Measurements from ENCODE around the gene STARD8. TPM values are rescaled to one million over a fixed set of nuclear protein-coding genes. Genes with fewer than 3 reads are reported as not detected.

STARD8 gene
- total RNA-seq, 1 experiment from 2014 or later = not detected

GRCh38 chrX:68646421-68646820 lies 1.0 kb upstream of the STARD8 start:
- intact Hi-C loops (cut with micrococcal nuclease; ENCODE audit: unreplicated experiment) = loop anchor here (10.0 kb wide), 1 partner anchor 58 kb away; no protein-coding TSS in a partner anchor
- ChIA-PET CTCF (interaction anchor here (1.0 kb wide), 1 partner anchor 87 kb away, joined by 3 read pairs; no protein-coding TSS in a partner anchor), POLR2A (no interaction called here)
- no peak for TF ChIP-seq CTCF (IDR thresholded peaks at IDR 0.05; ENCODE audit: insufficient read depth in 1 of 2, low read depth in 1 of 2, low read length in 1 of 2, severe bottlenecking in 1 of 2, unreplicated experiment in 1 of 2)
- H3K4me1 ChIP-seq = no peaks in the 10 kb centered on the region
- H3K27me3 Mint-ChIP-seq (ENCODE audit: insufficient read depth, unreplicated experiment) = peaks cover 5% of the 10 kb centered on the region
- no peak overlapping the region for H3K4me3 Mint-ChIP-seq (ENCODE audit: unreplicated experiment)
- no peaks in the 10 kb centered on the region for H3K36me3 Mint-ChIP-seq (ENCODE audit: insufficient read depth, unreplicated experiment)
- H3K27ac Mint-ChIP-seq (ENCODE audit: unreplicated experiment) = no peak overlapping the region
- H3K4me1 Mint-ChIP-seq (ENCODE audit: low read depth, unreplicated experiment) = no peaks in the 10 kb centered on the region
- DNase-seq = no peak
- no TSS peak for BruUV-seq (replicated peaks)
- H3K9me3 Mint-ChIP-seq (ENCODE audit: unreplicated experiment) = no peaks in the 10 kb centered on the region
- no peak overlapping the region for H3K4me3 ChIP-seq (ENCODE audit: low read depth, low read length)
- H3K27me3 ChIP-seq (replicated peaks; ENCODE audit: control insufficient read depth, insufficient read depth, low read length) = no peaks in the 10 kb centered on the region
- no peaks in the 10 kb centered on the region for H3K9me3 ChIP-seq
- no peaks in the 10 kb centered on the region for H3K36me3 ChIP-seq (ENCODE audit: control insufficient read depth, insufficient read depth, low read length)

- H3K4me3 ChIP-seq (ENCODE audit: low read depth, low read length) = no peak overlapping the region
Observed at GRCh38 chrX:68648960-68649359, 1.5 kb downstream of the STARD8 start.

GRCh38 chrX:68650491-68650890 lies 3.0 kb downstream of the STARD8 start:
- H3K4me1 ChIP-seq = no peaks in the 10 kb centered on the region
- TF ChIP-seq CTCF (IDR thresholded peaks at IDR 0.05; ENCODE audit: insufficient read depth in 1 of 2, low read depth in 1 of 2, low read length in 1 of 2, severe bottlenecking in 1 of 2, unreplicated experiment in 1 of 2) = no peak
- no peaks in the 10 kb centered on the region for H3K36me3 ChIP-seq (ENCODE audit: control insufficient read depth, insufficient read depth, low read length)
- BruUV-seq (replicated peaks) = no TSS peak
- intact Hi-C loops (cut with micrococcal nuclease; ENCODE audit: unreplicated experiment) = no loop called here
- no peaks in the 10 kb centered on the region for H3K9me3 ChIP-seq
- no peak overlapping the region for H3K4me3 ChIP-seq (ENCODE audit: low read depth, low read length)
- POLR2A ChIA-PET = no interaction called here
- no peaks in the 10 kb centered on the region for H3K27me3 ChIP-seq (replicated peaks; ENCODE audit: control insufficient read depth, insufficient read depth, low read length)
- no peaks in the 10 kb centered on the region for H3K36me3 Mint-ChIP-seq (ENCODE audit: insufficient read depth, unreplicated experiment)
- CTCF ChIA-PET = no interaction called here
- no peaks in the 10 kb centered on the region for H3K4me1 Mint-ChIP-seq (ENCODE audit: low read depth, unreplicated experiment)
- DNase-seq = no peak
- peaks cover 14% of the 10 kb centered on the region for H3K9me3 Mint-ChIP-seq (ENCODE audit: unreplicated experiment)
- H3K27me3 Mint-ChIP-seq (ENCODE audit: insufficient read depth, unreplicated experiment) = peaks cover 5% of the 10 kb centered on the region
- H3K27ac Mint-ChIP-seq (ENCODE audit: unreplicated experiment) = no peak overlapping the region
- no peak overlapping the region for H3K4me3 Mint-ChIP-seq (ENCODE audit: unreplicated experiment)

More at GRCh38 chrX:68648960-68649359, 1.5 kb downstream of the STARD8 start:
- Histone ChIP-seq H3K27me3 (replicated peaks; ENCODE audit: control insufficient read depth, insufficient read depth, low read length) (no peaks in the 10 kb centered on the region), H3K36me3 (ENCODE audit: control insufficient read depth, insufficient read depth, low read length) (no peaks in the 10 kb centered on the region), H3K4me1 (no peaks in the 10 kb centered on the region), H3K9me3 (no peaks in the 10 kb centered on the region)
- Mint-ChIP-seq H3K4me3 (ENCODE audit: unreplicated experiment) (no peak overlapping the region), H3K36me3 (ENCODE audit: insufficient read depth, unreplicated experiment) (no peaks in the 10 kb centered on the region), H3K27me3 (ENCODE audit: insufficient read depth, unreplicated experiment) (peaks cover 5% of the 10 kb centered on the region), H3K9me3 (ENCODE audit: unreplicated experiment) (peaks cover 10% of the 10 kb centered on the region), H3K27ac (ENCODE audit: unreplicated experiment) (peak overlapping the region; percentile 17), H3K4me1 (ENCODE audit: low read depth, unreplicated experiment) (no peaks in the 10 kb centered on the region)
- intact Hi-C loops (cut with micrococcal nuclease; ENCODE audit: unreplicated experiment) = loop anchor here (10.0 kb wide), 1 partner anchor 56 kb away; no protein-coding TSS in a partner anchor
- TF ChIP-seq CTCF (IDR thresholded peaks at IDR 0.05; ENCODE audit: insufficient read depth in 1 of 2, low read depth in 1 of 2, low read length in 1 of 2, severe bottlenecking in 1 of 2, unreplicated experiment in 1 of 2) = no peak
- ChIA-PET POLR2A (no interaction called here), CTCF (no interaction called here)
- DNase-seq = no peak
- no TSS peak for BruUV-seq (replicated peaks)

Measured in Caco-2 (cell line).